Caco-2 (cell line): ENCODE results near the gene LYZ. TPM values are rescaled to one million over a fixed set of nuclear protein-coding genes. Genes with fewer than 3 reads are reported as not detected.

Experiments used
- BruUV-seq: library from RNA; stranded (reverse); fragments of 400-500 nt; replicated peaks from 2 replicates; lab custom pipeline; 2021; lab: Mats Ljungman, UMichigan
- CTCF ChIA-PET: fragments of 300-600 bp; sonication (Branson Sonifier 250); formaldehyde crosslinking; loops from one replicate; lab custom pipeline; 2022; ENCODE audit warnings: antibody characterized with exemption; lab: Charles Lee
- POLR2A ChIA-PET: fragments of 300-600 bp; sonication (Branson Sonifier 250); formaldehyde crosslinking; loops from one replicate; lab custom pipeline; 2022; ENCODE audit warnings: antibody characterized with exemption; lab: Charles Lee
- DNase-seq, 2 experiments: peaks; one replicate each; pipeline versions ENCODE4 v3.0.0 to v3.0.0-alpha.2; 2020 to 2022
- H3K27me3 ChIP-seq: replicated peaks from 2 replicates; pipeline ENCODE4 v1.6.0; 2011; ENCODE audit warnings: low read length; ENCODE audit not compliant: control insufficient read depth, insufficient read depth
- H3K36me3 ChIP-seq: 2 replicates; pipeline ENCODE4 v1.5.1; 2011; ENCODE audit warnings: low read length; ENCODE audit not compliant: control insufficient read depth, insufficient read depth
- H3K4me1 ChIP-seq: fragments of 250-450 bp; sonication (Bioruptor Pico); 2 replicates; pipeline ENCODE4 v1.5.1; 2020; ENCODE audit warnings: mild to moderate bottlenecking
- H3K4me3 ChIP-seq: 2 replicates; pipeline ENCODE4 v1.5.1; 2011; ENCODE audit warnings: low read depth, mild to moderate bottlenecking, control low read depth, low read length
- H3K9me3 ChIP-seq: fragments of 250-450 bp; sonication (Bioruptor Pico); 2 replicates; pipeline ENCODE4 v1.5.1; 2020; ENCODE audit warnings: mild to moderate bottlenecking, moderate library complexity
- H3K27ac Mint-ChIP-seq: one replicate; pipeline ENCODE4 v1.8.0; 2022; ENCODE audit warnings: mixed read lengths; ENCODE audit not compliant: unreplicated experiment
- H3K27me3 Mint-ChIP-seq: one replicate; pipeline ENCODE4 v1.8.0; 2022; ENCODE audit warnings: mixed read lengths; ENCODE audit not compliant: insufficient read depth, unreplicated experiment
- H3K36me3 Mint-ChIP-seq: one replicate; pipeline ENCODE4 v1.8.0; 2022; ENCODE audit warnings: mild to moderate bottlenecking, mixed read lengths; ENCODE audit not compliant: insufficient read depth, unreplicated experiment
- H3K4me1 Mint-ChIP-seq: one replicate; pipeline ENCODE4 v1.8.0; 2022; ENCODE audit warnings: low read depth, mixed read lengths; ENCODE audit not compliant: unreplicated experiment
- H3K4me3 Mint-ChIP-seq: one replicate; pipeline ENCODE4 v1.8.0; 2022; ENCODE audit warnings: mild to moderate bottlenecking, moderate library complexity, mixed read lengths; ENCODE audit not compliant: unreplicated experiment
- H3K9me3 Mint-ChIP-seq: one replicate; pipeline ENCODE4 v1.8.0; 2022; ENCODE audit warnings: mixed read lengths; ENCODE audit not compliant: unreplicated experiment
- intact Hi-C: fragments of 100-400 bp; cut with micrococcal nuclease; formaldehyde crosslinking; loops from one replicate; pipeline ENCODE4 v1.10.0; 2022; ENCODE audit not compliant: unreplicated experiment
- total RNA-seq: library from RNA; stranded (reverse); gene quantifications from 2 replicates; pipeline ENCODE4 v1.2.3, GENCODE V29; 2022
- TF ChIP-seq, protein P1 (sequence below), 2 experiments: fragments of 200-600 bp in 1 of 2; IDR thresholded peaks; 1 replicate in 1 of 2; 2 replicates in 1 of 2; pipeline versions ENCODE4 v1.5.1 to v1.8.0; 2011 to 2022; ENCODE audit warnings: antibody characterized with exemption in 1 of 2, control low read depth in 1 of 2, inconsistent platforms in 1 of 2, low read depth in 1 of 2, low read length in 1 of 2, mild to moderate bottlenecking in 1 of 2, moderate library complexity in 1 of 2; ENCODE audit not compliant: insufficient read depth in 1 of 2, severe bottlenecking in 1 of 2, unreplicated experiment in 1 of 2

The LYZ gene
- total RNA-seq, 1 experiment from 2014 or later: 16.9 TPM

- intact Hi-C loops: no loop called here
- Mint-ChIP-seq H3K4me3 (no peak overlapping the region), H3K36me3 (peaks cover 24% of the 10 kb centered on the region), H3K9me3 (peaks cover 24% of the 10 kb centered on the region), H3K4me1 (no peaks in the 10 kb centered on the region), H3K27ac (no peak overlapping the region), H3K27me3 (no peaks in the 10 kb centered on the region)
- Histone ChIP-seq H3K4me3 (no peak overlapping the region), H3K36me3 (no peaks in the 10 kb centered on the region; the same call in 1 of the 2 replicates), H3K4me1 (no peaks in the 10 kb centered on the region), H3K9me3 (peaks cover 11% of the 10 kb centered on the region), H3K27me3 (no peaks in the 10 kb centered on the region)
- no peak for DNase-seq
- TF ChIP-seq, protein P1, sequence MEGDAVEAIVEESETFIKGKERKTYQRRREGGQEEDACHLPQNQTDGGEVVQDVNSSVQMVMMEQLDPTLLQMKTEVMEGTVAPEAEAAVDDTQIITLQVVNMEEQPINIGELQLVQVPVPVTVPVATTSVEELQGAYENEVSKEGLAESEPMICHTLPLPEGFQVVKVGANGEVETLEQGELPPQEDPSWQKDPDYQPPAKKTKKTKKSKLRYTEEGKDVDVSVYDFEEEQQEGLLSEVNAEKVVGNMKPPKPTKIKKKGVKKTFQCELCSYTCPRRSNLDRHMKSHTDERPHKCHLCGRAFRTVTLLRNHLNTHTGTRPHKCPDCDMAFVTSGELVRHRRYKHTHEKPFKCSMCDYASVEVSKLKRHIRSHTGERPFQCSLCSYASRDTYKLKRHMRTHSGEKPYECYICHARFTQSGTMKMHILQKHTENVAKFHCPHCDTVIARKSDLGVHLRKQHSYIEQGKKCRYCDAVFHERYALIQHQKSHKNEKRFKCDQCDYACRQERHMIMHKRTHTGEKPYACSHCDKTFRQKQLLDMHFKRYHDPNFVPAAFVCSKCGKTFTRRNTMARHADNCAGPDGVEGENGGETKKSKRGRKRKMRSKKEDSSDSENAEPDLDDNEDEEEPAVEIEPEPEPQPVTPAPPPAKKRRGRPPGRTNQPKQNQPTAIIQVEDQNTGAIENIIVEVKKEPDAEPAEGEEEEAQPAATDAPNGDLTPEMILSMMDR (IDR thresholded peaks at IDR 0.05; ENCODE audit: insufficient read depth in 1 of 2, low read depth in 1 of 2, low read length in 1 of 2, severe bottlenecking in 1 of 2, unreplicated experiment in 1 of 2): no peak
- ChIA-PET POLR2A (no interaction called here), CTCF (no interaction called here)
- no TSS peak for BruUV-seq
Observed at GRCh38 chr12:69396041-69396440, 47.9 kb downstream of the LYZ start.

DNA sequence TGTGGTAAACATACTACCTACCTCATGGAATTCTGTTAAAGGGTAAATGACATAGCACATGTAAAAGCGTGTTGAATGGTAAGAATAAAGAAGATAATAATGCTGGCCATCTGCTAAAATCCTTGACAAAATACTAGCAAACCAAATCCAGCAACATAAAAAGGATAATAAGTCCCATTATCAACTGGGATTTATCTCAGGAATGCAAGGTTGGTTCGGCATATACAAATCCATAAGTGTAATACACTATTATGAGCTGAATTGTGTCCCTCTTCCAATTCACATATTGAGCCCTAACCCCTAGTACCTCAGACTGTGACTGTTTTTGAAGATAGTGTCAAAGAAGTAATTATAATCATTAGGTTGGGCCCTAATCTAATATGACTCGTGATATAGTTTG is 48.8 kb downstream of the LYZ start:
- no peaks in the 10 kb centered on the region for H3K27me3 Mint-ChIP-seq
- Histone ChIP-seq H3K4me3 (no peak overlapping the region), H3K27me3 (no peaks in the 10 kb centered on the region), H3K9me3 (peaks cover 11% of the 10 kb centered on the region), H3K4me1 (no peaks in the 10 kb centered on the region), H3K36me3 (no peaks in the 10 kb centered on the region; the same call in 1 of the 2 replicates)
- BruUV-seq: no TSS peak
- peaks cover 24% of the 10 kb centered on the region for H3K9me3 Mint-ChIP-seq
- intact Hi-C loops: no loop called here
- H3K36me3 Mint-ChIP-seq: peaks cover 16% of the 10 kb centered on the region
- TF ChIP-seq, protein P1 (IDR thresholded peaks at IDR 0.05; ENCODE audit: insufficient read depth in 1 of 2, low read depth in 1 of 2, low read length in 1 of 2, severe bottlenecking in 1 of 2, unreplicated experiment in 1 of 2): no peak
- no peaks in the 10 kb centered on the region for H3K4me1 Mint-ChIP-seq
- no peak for DNase-seq
- ChIA-PET POLR2A (no interaction called here), CTCF (no interaction called here)
- H3K4me3 Mint-ChIP-seq: no peak overlapping the region
- no peak overlapping the region for H3K27ac Mint-ChIP-seq

DNA sequence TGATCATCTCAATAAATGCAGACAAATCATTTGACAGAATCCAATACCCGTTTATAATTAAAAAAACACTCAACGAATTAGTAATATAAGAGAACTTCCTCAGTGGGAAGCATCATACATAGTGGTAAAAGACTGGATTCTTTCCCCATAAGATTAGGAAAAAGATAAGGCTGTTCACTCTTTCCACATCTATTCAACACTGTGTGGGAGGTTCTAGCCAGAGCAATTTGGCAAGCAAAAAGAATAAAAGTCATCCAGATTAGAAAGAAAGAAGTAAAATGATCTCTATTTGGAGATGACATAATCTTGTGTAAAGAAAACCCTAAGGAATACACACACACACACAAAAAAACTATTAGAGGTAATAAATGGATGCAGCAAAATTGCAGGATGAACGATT is 49.8 kb downstream of the LYZ start:
- Mint-ChIP-seq H3K27me3 (no peaks in the 10 kb centered on the region), H3K4me3 (no peak overlapping the region), H3K27ac (no peak overlapping the region), H3K4me1 (no peaks in the 10 kb centered on the region), H3K36me3 (peaks cover 12% of the 10 kb centered on the region), H3K9me3 (peaks cover 24% of the 10 kb centered on the region)
- Histone ChIP-seq H3K27me3 (no peaks in the 10 kb centered on the region), H3K4me3 (no peak overlapping the region), H3K36me3 (no peaks in the 10 kb centered on the region; the same call in 1 of the 2 replicates), H3K9me3 (peaks cover 11% of the 10 kb centered on the region), H3K4me1 (no peaks in the 10 kb centered on the region)
- ChIA-PET CTCF (no interaction called here), POLR2A (no interaction called here)
- no peak for DNase-seq
- intact Hi-C loops: no loop called here
- no TSS peak for BruUV-seq
- TF ChIP-seq, protein P1 (IDR thresholded peaks at IDR 0.05; ENCODE audit: insufficient read depth in 1 of 2, low read depth in 1 of 2, low read length in 1 of 2, severe bottlenecking in 1 of 2, unreplicated experiment in 1 of 2): no peak
